A549 (cell line): ENCODE data around the gene NDEL1.

Source experiments
- POLR2A ChIP-seq: IDR thresholded peaks from 2 replicates; pipeline ENCODE4 v1.6.1; 2012; ENCODE audit warnings: mild to moderate bottlenecking, low read length
- TF ChIP-seq, protein P1 (sequence below): fragments of >200 bp; sonication (Bioruptor Twin); formaldehyde crosslinking; IDR thresholded peaks from 3 replicates; pipeline ENCODE4 v1.5.1; 2016

DNA sequence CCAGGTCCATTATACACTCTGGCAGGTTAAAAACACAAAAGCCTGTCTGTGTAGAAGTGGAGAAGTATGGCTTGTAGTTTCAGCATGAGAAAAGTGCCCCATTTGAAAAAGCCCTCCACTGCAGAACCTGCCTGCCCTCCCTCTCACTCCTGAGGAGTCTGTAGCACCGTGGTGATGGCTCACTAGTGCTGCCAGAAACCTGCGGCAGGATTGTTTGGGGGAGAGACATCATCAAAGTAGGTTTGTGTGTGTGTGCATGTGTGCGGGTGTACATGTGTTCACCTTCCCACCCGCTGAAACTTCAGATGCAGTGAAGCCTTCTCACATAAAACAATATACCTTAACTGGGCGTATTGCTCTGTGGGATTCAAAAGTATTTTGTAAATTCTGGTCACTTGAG lies 26.9 kb downstream of the NDEL1 start:
- TF ChIP-seq, protein P1, sequence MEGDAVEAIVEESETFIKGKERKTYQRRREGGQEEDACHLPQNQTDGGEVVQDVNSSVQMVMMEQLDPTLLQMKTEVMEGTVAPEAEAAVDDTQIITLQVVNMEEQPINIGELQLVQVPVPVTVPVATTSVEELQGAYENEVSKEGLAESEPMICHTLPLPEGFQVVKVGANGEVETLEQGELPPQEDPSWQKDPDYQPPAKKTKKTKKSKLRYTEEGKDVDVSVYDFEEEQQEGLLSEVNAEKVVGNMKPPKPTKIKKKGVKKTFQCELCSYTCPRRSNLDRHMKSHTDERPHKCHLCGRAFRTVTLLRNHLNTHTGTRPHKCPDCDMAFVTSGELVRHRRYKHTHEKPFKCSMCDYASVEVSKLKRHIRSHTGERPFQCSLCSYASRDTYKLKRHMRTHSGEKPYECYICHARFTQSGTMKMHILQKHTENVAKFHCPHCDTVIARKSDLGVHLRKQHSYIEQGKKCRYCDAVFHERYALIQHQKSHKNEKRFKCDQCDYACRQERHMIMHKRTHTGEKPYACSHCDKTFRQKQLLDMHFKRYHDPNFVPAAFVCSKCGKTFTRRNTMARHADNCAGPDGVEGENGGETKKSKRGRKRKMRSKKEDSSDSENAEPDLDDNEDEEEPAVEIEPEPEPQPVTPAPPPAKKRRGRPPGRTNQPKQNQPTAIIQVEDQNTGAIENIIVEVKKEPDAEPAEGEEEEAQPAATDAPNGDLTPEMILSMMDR: no peak
- TF ChIP-seq POLR2A: no peak
